SK-N-MC (cell line): ENCODE measurements around the gene GARIN1A.

Source experiments
- EZH2 ChIP-seq: fragments of 200-600 bp; sonication (generic); IDR thresholded peaks from one replicate; pipeline ENCODE4 v1.6.1; 2017; ENCODE audit warnings: antibody characterized with exemption
- FOXP2 ChIP-seq: optimal IDR thresholded peaks from 2 replicates; pipeline ENCODE3; 2011; ENCODE audit warnings: mild to moderate bottlenecking, moderate library complexity; ENCODE audit not compliant: insufficient read depth; ENCODE audit errors: extremely low read length, control extremely low read depth
- POLR2AphosphoS5 ChIP-seq: IDR thresholded peaks from 2 replicates; pipeline ENCODE4 v1.6.1; 2012; ENCODE audit warnings: mild to moderate bottlenecking, low read depth, low read length, borderline replicate concordance

DNA sequence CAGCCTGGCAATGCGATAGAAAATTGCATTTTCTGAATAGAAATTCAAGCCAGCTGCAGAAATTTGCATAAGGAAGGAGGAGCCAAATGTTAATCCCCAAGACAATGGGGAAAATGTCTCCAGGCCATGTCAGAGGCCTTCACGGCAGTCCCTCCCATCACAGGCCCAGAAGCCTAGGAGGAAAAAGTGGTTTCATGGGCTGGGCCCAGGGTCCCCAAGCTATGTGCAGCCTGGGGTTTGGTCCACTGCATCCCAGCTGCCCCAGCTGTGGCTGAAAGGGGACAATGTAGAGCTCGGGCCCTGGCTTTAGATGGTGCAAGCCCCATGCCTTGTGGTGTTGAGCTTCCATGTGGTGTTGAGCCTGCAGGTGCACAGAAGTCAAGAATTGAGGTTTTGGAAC, 10.0 kb upstream of the GARIN1A start:
- TF ChIP-seq POLR2AphosphoS5: no peak
- no peak for TF ChIP-seq EZH2
- TF ChIP-seq FOXP2: no peak
